Testis (tissue), 2 donors: Measurements from ENCODE around the gene ADSL.

ENCODE experiments used
- POLR2A ChIP-seq: fragments of 450-650 bp; IDR thresholded peaks from one replicate; pipeline ENCODE4 v1.6.1; 2017; ENCODE audit warnings: antibody characterized with exemption, mild to moderate bottlenecking, moderate library complexity
- TF ChIP-seq, protein P1 (sequence below), 3 experiments: fragments of 450-650 bp in 2 of 3; fragments of 200-600 bp in 1 of 3; sonication (generic) in 1 of 3; IDR thresholded peaks; one replicate each; pipeline ENCODE4 v1.5.1; 2016 to 2019; ENCODE audit warnings: antibody characterized with exemption in 3 of 3, mild to moderate bottlenecking in 2 of 3, moderate library complexity in 1 of 3

DNA sequence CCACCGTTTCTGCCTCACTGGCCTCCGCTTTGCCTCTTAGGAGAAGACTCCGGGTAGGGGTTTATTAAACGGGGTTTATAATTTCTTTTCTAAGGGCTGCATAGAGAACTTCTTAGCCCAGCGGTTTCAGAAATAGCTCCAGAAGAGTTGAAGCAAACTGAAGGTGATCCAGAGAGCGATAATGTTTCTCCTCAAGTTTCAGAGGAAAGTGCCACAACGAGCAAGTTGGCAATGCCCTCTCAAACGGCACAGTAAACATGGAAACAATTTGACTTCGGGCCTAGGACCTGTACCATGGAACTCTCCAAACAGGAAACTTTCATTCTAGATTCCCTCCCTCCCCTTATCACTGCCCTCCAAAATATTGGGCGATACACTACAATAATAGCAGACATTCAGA is 1.0 kb downstream of the ADSL start:
- TF ChIP-seq, protein P1, sequence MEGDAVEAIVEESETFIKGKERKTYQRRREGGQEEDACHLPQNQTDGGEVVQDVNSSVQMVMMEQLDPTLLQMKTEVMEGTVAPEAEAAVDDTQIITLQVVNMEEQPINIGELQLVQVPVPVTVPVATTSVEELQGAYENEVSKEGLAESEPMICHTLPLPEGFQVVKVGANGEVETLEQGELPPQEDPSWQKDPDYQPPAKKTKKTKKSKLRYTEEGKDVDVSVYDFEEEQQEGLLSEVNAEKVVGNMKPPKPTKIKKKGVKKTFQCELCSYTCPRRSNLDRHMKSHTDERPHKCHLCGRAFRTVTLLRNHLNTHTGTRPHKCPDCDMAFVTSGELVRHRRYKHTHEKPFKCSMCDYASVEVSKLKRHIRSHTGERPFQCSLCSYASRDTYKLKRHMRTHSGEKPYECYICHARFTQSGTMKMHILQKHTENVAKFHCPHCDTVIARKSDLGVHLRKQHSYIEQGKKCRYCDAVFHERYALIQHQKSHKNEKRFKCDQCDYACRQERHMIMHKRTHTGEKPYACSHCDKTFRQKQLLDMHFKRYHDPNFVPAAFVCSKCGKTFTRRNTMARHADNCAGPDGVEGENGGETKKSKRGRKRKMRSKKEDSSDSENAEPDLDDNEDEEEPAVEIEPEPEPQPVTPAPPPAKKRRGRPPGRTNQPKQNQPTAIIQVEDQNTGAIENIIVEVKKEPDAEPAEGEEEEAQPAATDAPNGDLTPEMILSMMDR (IDR thresholded peaks at IDR 0.05), result no peak
- no peak for TF ChIP-seq POLR2A
